GM12872 (cell line): Measurements from ENCODE around the gene PYGL.

Source experiments
- TF ChIP-seq, protein P1 (sequence below): IDR thresholded peaks from 3 replicates; pipeline ENCODE4 v1.5.1; 2011; ENCODE audit warnings: low read depth, mild to moderate bottlenecking, low read length, moderate library complexity; ENCODE audit not compliant: insufficient read depth

PYGL gene

GRCh38 chr14:50931559-50931958 is 12.7 kb downstream of the PYGL start:
- TF ChIP-seq, protein P1, sequence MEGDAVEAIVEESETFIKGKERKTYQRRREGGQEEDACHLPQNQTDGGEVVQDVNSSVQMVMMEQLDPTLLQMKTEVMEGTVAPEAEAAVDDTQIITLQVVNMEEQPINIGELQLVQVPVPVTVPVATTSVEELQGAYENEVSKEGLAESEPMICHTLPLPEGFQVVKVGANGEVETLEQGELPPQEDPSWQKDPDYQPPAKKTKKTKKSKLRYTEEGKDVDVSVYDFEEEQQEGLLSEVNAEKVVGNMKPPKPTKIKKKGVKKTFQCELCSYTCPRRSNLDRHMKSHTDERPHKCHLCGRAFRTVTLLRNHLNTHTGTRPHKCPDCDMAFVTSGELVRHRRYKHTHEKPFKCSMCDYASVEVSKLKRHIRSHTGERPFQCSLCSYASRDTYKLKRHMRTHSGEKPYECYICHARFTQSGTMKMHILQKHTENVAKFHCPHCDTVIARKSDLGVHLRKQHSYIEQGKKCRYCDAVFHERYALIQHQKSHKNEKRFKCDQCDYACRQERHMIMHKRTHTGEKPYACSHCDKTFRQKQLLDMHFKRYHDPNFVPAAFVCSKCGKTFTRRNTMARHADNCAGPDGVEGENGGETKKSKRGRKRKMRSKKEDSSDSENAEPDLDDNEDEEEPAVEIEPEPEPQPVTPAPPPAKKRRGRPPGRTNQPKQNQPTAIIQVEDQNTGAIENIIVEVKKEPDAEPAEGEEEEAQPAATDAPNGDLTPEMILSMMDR: no peak

- TF ChIP-seq, protein P1: no peak
These were observed 14.8 kb downstream of the PYGL start for GRCh38 chr14:50929506-50929905.

DNA sequence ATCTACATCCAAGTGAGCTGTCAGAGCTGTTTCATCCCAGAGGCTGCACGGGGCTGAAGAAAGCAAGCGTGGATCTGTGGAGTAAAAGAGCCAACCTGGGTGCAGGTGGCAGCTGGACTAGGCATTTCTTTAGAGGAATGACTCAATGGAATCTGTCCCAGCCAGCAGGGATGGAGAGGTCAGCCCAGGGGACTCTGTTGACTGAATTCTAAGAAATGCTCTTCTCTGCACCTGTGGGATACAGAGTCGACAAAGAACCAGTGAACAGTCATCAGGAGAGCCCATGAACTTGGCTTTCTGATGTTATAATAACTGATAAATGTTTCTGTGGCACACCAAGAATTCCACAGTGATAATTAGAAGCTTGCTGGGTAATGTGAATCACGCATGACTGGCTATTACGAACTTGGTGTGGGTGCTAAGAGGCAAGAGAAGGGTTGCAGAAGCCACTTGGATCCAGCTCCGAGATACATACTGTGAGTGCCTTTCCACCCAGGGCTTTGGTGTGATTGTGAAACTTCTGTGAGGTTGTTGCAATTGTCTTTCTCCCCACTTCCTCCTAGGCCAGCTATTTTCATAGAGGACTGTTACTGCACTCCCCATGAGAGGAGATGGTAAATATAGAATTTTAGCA is 16.2 kb downstream of the PYGL start:
- TF ChIP-seq, protein P1: no peak

- TF ChIP-seq, protein P1: no peak
These were observed 17.4 kb downstream of the PYGL start for GRCh38 chr14:50926851-50927386.

- TF ChIP-seq, protein P1: no peak
These were observed 19.4 kb downstream of the PYGL start for GRCh38 chr14:50924843-50925242.

DNA sequence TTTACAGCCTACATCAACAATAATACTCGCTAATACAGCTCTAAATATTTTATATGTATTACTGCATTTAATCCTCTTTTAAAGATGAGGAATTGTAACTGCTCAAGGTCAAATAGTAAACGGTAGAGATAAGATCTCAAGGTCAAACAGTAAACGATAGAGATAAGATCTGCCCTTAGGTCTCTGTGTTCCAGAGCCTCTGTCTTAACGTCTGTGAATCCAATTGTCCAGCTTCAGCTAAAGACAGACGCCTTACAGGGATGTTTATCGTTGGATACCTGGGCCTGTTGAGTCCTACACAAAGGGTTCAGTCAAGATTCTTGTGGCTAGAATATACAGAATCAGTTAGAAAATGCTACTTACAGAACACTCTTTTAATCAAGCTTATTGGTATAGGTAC is 20.0 kb downstream of the PYGL start:
- TF ChIP-seq, protein P1: no peak

DNA sequence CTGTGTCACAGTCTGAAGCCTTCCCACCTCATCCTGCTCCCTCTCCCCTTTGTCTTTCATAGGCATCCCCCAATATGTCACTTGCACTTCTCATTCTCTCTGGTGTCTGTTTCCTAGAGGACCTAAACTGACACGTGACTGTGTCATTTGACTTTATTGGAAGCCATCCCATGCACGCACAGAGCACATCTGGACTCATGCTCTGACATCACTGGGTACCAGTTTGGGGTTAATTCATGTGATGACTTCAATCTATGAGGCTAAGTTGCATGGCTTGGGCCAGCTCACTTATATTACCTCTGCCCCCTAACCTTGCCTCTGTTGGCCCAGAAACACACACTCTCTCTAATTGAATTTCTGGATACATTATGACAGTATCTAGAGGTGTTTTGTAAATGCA is 21.5 kb downstream of the PYGL start:
- TF ChIP-seq, protein P1: no peak
